SK-N-MC (cell line): ENCODE results near the gene MAT2A.
A peak's percentile ranks its signal among the peaks of the same experiment; 100 is the strongest.

Experiments used
- DNase-seq: peaks from one replicate; pipeline ENCODE4 v3.0.0-alpha.2; 2011; ENCODE audit warnings: low read depth, low spot score
- H3K27ac ChIP-seq: fragments of 200-600 bp; sonication (generic); 2 replicates; pipeline ENCODE4 v1.5.1; 2016; ENCODE audit warnings: mixed run types
- H3K36me3 ChIP-seq: fragments of 200-600 bp; sonication (generic); 2 replicates; pipeline ENCODE4 v1.6.1; 2017; ENCODE audit warnings: antibody characterized with exemption, low read length, mixed read lengths; ENCODE audit not compliant: insufficient read depth
- H3K4me3 ChIP-seq: fragments of 200-600 bp; sonication (generic); 2 replicates; pipeline ENCODE4 v1.5.1; 2016
- H3K9ac ChIP-seq: fragments of 200-600 bp; sonication (generic); 2 replicates; pipeline ENCODE4 v1.8.0; 2017; ENCODE audit warnings: mixed run types, mixed read lengths; ENCODE audit not compliant: insufficient read length
- H3K9me3 ChIP-seq: fragments of 200-600 bp; sonication (generic); 2 replicates; pipeline ENCODE4 v1.6.1; 2017; ENCODE audit warnings: low read depth, mild to moderate bottlenecking, antibody characterized with exemption, low read length, moderate library complexity, mixed read lengths
- EZH2 ChIP-seq: fragments of 200-600 bp; sonication (generic); IDR thresholded peaks from one replicate; pipeline ENCODE4 v1.6.1; 2017; ENCODE audit warnings: antibody characterized with exemption
- FOXP2 ChIP-seq: optimal IDR thresholded peaks from 2 replicates; pipeline ENCODE3; 2011; ENCODE audit warnings: mild to moderate bottlenecking, moderate library complexity; ENCODE audit not compliant: insufficient read depth; ENCODE audit errors: extremely low read length, control extremely low read depth
- POLR2AphosphoS5 ChIP-seq: IDR thresholded peaks from 2 replicates; pipeline ENCODE4 v1.6.1; 2012; ENCODE audit warnings: mild to moderate bottlenecking, low read depth, low read length, borderline replicate concordance

The MAT2A gene

DNA sequence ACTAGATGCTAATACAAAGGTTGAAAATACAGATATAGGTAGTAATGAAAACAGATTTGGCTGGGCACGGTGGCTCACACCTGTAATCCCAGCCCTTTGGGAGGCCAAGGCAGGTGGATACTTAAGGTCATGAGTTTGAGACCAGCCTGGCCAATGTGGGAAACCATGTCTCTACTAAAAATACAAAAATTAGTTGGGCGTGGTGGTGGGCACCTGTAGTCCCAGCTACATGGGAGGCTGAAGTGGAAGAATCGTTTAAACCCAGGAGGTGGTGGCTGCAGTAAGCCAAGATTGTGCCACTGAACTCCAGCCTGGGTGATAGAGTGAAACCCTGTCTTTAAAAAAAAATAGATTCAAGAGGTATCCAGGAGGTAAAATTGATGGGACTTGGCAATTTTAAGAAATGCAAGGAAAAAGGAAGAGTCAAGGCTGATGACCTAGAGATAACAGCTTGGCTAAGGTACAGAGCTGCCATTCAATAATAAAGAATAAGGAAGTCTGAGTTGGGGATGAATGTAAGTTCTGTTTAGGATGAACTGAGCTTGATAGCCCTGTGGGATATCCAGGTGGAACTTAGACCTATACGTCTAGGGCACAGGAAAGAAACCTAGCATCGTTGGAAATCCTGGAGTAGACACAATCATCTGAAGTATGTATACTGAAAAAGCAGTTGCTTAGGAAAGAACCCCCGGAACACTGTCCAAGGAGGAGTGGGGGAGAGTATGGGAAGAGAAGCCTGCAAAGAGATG is 9.1 kb downstream of the MAT2A start:
- no peaks in the 10 kb centered on the region for H3K9me3 ChIP-seq
- no peak for DNase-seq
- peak overlapping the region; percentile 78 for H3K27ac ChIP-seq
- H3K36me3 ChIP-seq = peaks cover 73% of the 10 kb centered on the region
- TF ChIP-seq FOXP2 (no peak), POLR2AphosphoS5 (peak; percentile 61)
- H3K4me3 ChIP-seq = no peak overlapping the region
- no peak overlapping the region for H3K9ac ChIP-seq

DNA sequence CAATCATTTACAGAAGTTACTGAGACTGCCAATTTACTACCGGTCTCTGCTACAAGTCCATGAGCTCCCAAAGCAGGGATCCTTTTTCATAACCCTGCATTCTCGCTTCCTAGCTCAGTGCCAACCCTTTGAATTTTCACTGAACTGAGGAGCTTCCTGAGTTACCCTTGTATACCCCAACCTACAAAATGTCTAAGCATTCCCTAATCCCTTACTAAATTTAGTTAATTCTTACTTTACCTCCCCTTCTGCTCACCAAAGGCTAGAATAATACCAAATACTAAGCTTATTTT is 9.6 kb downstream of the MAT2A start:
- Histone ChIP-seq H3K4me3 (no peak overlapping the region), H3K9ac (no peak overlapping the region), H3K27ac (peak overlapping the region; percentile 78), H3K36me3 (peaks cover 70% of the 10 kb centered on the region), H3K9me3 (no peaks in the 10 kb centered on the region)
- TF ChIP-seq POLR2AphosphoS5 (peak; percentile 7; the same call in 1 of the 2 replicates), FOXP2 (no peak)
- no peak for DNase-seq

DNA sequence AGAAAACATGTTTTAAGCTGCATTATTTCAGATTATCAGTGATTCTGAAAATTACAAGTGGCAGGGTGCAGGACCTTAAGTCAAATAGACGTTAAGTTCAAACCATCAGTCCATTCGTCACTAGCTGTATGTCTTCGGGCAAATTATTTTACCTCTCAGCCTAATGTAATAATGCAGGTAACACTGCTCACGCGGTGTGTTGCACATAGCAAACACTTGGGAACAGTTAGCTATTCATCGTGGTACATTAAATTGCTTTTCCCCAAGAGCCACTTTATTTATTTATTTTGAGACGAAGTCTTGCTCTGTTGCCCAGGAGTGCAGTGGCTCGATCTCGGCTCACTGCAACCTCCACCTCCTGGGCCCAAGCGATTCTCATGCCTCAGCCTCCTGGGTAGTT is 10.1 kb downstream of the MAT2A start:
- TF ChIP-seq FOXP2 = no peak
- TF ChIP-seq POLR2AphosphoS5 = no peak
- no peak for TF ChIP-seq EZH2
- Histone ChIP-seq H3K9ac (no peak overlapping the region), H3K4me3 (no peak overlapping the region), H3K9me3 (no peaks in the 10 kb centered on the region), H3K36me3 (peaks cover 68% of the 10 kb centered on the region), H3K27ac (peak overlapping the region; percentile 78)
- no peak for DNase-seq

DNA sequence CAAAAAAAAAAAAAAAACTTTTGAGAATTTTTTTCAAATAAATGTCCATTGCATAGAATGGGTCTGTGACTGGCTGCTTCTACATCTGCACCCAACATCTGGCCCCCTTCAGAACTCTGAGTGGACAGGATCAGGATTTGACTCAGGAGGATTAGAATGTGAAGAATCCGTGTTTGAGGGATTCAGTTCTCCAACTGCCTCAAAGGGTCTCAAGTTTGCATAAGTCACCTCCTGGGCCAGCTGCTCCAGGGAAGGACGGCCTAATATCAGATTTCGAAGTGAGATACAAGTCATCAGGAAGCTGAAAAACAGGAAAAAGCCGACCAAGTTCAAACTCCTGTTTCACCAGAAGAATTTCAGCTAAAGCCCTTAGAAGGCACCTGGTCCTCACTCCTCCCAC is 10.9 kb downstream of the MAT2A start:
- TF ChIP-seq EZH2 (no peak), POLR2AphosphoS5 (no peak), FOXP2 (no peak)
- Histone ChIP-seq H3K9ac (no peak overlapping the region), H3K36me3 (peaks cover 66% of the 10 kb centered on the region), H3K4me3 (no peak overlapping the region), H3K9me3 (no peaks in the 10 kb centered on the region), H3K27ac (peak overlapping the region; percentile 51)
- no peak for DNase-seq

DNA sequence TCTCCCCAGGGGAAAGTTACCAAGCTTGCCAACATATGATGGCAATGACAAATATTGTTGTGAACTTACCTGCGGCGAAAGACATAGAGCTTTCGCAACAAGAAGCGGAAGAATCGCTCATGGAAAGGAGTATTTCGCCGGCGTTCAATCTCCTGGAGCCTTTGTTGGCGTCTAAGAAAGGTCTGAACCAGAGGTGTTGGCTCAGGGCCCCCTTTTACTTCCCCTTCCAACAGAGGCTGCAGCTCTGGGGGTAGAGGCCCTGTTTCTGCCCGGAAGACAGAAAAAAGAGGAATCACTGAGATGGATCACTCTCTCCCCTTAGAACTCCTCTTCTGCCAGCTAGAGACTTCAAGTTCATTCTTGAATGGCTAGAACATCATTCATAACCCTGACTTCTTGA is 11.5 kb downstream of the MAT2A start:
- DNase-seq = no peak
- H3K27ac ChIP-seq = no peak overlapping the region
- no peak overlapping the region for H3K4me3 ChIP-seq
- no peak for TF ChIP-seq EZH2
- TF ChIP-seq POLR2AphosphoS5 = no peak
- no peak overlapping the region for H3K9ac ChIP-seq
- H3K36me3 ChIP-seq = peaks cover 62% of the 10 kb centered on the region
- no peaks in the 10 kb centered on the region for H3K9me3 ChIP-seq

DNA sequence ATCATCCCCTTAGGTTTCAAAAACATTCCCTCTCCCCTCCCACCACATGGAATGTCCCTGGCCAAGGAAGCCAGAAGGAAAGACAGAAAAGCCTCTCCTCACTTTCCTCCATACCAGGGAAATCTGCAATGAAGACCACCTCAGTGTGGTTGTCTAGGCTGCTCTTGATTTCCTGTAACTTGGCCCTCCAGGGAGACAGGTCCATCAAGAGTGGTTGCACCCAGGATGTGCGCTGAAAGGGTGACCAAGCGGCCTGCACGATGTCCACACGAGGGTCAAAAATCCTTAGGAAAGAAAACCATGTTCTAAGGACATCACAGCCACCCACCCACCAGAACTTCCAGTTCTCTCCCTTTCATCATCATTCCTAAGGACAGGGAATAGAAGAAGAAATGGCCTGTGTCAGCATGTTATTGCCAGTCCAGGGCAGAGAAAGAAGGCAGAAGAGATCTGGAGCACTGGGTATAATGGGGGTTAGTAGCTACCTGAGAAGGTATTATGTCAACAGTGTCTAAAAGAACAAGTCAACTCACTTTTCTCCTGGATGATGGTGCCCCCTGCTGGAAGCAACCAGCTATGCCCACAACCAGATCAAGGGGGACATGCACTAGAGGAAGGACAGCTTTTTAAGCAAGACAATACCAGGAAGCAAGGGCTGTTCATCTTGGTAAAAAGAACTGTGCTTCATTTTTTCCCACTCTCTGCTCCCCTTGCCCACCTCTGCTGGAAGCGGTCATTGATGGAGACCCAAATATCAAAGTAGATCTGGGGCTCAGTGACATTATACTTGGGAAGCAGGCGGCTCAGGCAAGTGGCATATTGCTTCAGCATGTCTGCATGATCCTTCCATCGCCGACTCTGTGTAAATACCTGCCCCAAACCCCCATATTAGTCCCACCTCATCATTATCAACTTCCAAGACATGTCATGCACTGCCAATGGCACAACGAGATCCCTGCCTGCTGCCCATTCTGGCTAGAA is 13.0 kb downstream of the MAT2A start:
- no peak for DNase-seq
- Histone ChIP-seq H3K9me3 (no peaks in the 10 kb centered on the region), H3K27ac (no peak overlapping the region), H3K36me3 (peaks cover 56% of the 10 kb centered on the region), H3K9ac (no peak overlapping the region), H3K4me3 (no peak overlapping the region)
- TF ChIP-seq EZH2 (no peak), POLR2AphosphoS5 (0 out of 2 replicates have a peak, but pooled peaks have one; percentile 19), FOXP2 (no peak)

DNA sequence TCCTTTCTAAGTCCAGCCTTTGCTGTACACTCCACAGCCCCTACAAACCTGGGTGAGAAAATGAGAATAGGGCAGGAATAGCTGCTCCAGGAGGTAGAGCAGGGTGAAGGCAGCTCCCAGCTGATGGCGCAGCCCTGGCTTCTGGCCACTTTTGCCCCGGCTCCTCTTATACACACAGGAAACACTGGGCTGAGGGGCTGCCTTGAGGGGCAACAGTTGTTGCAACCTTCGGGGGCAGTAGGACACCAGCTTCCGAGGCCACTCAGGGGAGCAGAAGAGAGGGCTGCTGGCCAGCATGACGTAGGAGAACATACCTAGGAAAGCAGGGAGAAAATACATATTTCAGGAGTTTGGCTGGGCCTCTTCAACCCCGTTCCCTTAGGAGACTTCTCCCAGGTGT is 14.2 kb downstream of the MAT2A start:
- H3K36me3 ChIP-seq = peaks cover 57% of the 10 kb centered on the region
- no peak overlapping the region for H3K27ac ChIP-seq
- H3K4me3 ChIP-seq = no peak overlapping the region
- DNase-seq = no peak
- H3K9ac ChIP-seq = no peak overlapping the region
- TF ChIP-seq FOXP2 (no peak), POLR2AphosphoS5 (no peak), EZH2 (no peak)
- H3K9me3 ChIP-seq = no peaks in the 10 kb centered on the region

DNA sequence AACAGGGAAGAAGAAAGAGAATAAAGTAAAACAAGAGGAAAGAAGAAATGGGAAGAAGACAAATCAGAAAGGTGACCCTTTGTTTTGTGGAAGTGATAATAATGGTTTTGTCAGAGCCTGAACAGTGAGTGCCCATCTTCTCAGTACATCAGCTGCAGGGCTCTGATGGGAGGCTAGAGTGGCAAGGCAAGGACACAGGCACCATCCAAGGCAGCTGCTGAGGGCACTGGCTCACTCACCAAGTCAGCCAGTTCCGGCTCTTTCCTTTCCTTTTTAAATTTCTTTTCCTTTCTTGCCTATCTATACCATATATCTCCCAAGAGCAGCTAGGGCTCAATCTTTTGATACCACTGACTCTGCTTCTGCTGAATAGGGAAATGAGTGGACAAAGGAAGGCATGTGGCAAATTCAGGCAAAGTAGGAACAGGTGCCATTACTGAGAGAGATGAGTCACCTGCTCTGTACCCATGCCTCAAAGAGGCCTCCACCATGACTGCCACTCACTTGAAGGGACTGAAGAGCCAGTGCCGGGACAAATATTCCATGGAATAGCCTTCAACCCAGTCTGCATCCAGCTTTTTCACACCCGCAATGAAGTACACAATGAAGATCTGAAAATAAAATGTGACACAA is 16.1 kb downstream of the MAT2A start:
- Histone ChIP-seq H3K4me3 (no peak overlapping the region), H3K9ac (no peak overlapping the region), H3K9me3 (no peaks in the 10 kb centered on the region), H3K36me3 (peaks cover 50% of the 10 kb centered on the region), H3K27ac (no peak overlapping the region)
- TF ChIP-seq FOXP2 (no peak), EZH2 (no peak), POLR2AphosphoS5 (no peak)
- DNase-seq = no peak
